Skeletal muscle cell (primary cell): ENCODE results near the gene GMPR.

ENCODE experiments used
- DNase-seq: peaks from one replicate; pipeline ENCODE4 v3.0.0-alpha.2; 2010; ENCODE audit warnings: low read depth
- H3K4me3 ChIP-seq: 2 replicates; pipeline ENCODE4 v1.5.1; 2011; ENCODE audit warnings: low read depth, mild to moderate bottlenecking, control low read depth, low read length, moderate library complexity

GMPR gene

DNA sequence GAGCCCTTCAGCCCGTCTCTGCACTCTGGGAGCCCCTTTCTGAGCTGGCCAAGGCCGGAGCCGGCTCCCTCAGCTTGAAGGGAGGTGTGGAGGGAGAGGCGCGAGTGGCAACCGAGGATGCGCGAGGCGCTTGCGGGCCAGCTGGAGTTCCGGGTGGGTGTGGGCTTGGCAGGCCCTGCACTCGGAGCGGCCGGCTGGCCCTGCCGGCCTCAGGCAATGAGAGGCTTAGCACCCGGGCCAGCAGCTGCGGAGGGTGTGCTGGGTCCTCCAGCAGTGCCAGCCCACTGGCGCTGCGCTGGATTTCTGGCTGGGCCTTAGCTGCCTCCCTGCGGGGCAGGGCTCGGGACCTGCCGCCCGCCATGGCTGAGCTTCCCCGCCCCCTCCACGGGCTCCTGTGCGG, 49.8 kb downstream of the GMPR start:
- no peak for DNase-seq
- no peak overlapping the region for H3K4me3 ChIP-seq

DNA sequence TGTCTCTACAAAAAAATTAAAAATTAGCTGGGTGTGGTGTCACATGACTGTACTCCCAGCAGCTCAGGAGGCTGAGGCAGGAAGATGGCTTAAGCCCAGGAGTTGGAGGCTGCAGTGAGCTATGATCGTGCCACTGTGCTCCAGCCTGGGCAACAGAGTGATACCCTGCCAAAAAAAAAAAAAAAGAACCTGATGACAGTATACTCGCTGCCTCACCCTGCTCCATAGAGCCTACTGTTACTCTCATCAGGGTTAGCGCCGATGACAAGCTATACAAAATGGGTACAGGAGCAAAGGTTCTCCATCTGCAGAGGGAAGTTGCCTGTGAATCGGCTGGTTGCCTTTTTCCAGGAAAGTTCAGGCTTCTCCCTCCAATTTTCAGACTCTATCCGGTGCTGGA, 53.4 kb downstream of the GMPR start:
- no peak overlapping the region for H3K4me3 ChIP-seq
- DNase-seq: no peak

- no peak overlapping the region for H3K4me3 ChIP-seq
- no peak for DNase-seq
Measured at GRCh38 chr6:16292432-16292831, 54.0 kb downstream of the GMPR start.

GRCh38 chr6:16292942-16293341, 54.6 kb downstream of the GMPR start:
- no peak overlapping the region for H3K4me3 ChIP-seq
- DNase-seq: no peak

GRCh38 chr6:16294371-16294770, 56.0 kb downstream of the GMPR start:
- no peak overlapping the region for H3K4me3 ChIP-seq
- no peak for DNase-seq

DNA sequence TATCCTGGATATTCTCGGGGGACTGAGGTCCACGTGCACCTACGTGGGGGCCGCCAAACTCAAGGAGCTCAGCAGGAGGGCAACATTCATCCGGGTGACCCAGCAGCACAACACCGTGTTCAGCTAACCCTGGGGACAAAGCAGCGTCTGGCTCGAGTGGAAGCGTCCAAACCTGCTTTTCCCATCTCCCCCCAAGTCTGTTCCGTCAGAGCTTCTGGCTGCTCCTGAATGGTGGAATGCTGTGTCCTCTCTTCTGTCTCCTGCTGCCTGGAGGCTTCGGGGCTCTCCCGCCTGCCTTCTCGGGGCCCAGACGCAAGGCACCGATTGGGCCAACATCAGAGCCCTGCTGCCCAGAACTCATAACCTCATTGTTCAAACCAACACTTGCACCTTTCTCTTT, 56.7 kb downstream of the GMPR start:
- H3K4me3 ChIP-seq: no peak overlapping the region
- no peak for DNase-seq

DNA sequence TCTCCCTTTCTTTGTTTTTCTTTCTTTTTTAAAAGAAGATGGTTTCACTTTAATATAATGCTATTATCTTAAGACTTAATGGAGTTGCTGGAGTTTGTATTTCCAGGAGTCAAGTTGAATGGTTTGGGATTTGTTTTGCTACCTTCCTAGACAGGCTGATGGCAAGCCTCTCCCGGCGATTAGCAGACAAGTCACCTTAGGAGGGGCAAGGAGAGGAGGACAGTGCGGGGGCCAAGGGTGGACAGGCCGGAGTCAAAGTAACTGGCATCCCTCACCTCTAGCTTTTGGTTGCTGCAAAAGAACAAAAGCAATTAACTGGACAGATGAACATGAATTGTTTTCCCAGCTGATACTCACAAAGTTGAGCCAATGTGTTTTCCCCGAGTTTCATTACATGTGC, 57.1 kb downstream of the GMPR start:
- no peak for DNase-seq
- H3K4me3 ChIP-seq: no peak overlapping the region

GRCh38 chr6:16296061-16296670, 57.8 kb downstream of the GMPR start:
- no peak for DNase-seq
- H3K4me3 ChIP-seq: no peak overlapping the region

- H3K4me3 ChIP-seq: no peak overlapping the region
- no peak for DNase-seq
Measured at GRCh38 chr6:16299861-16300260, 61.5 kb downstream of the GMPR start.

- no peak overlapping the region for H3K4me3 ChIP-seq
- no peak for DNase-seq
Measured at GRCh38 chr6:16301511-16301910, 63.1 kb downstream of the GMPR start.

DNA sequence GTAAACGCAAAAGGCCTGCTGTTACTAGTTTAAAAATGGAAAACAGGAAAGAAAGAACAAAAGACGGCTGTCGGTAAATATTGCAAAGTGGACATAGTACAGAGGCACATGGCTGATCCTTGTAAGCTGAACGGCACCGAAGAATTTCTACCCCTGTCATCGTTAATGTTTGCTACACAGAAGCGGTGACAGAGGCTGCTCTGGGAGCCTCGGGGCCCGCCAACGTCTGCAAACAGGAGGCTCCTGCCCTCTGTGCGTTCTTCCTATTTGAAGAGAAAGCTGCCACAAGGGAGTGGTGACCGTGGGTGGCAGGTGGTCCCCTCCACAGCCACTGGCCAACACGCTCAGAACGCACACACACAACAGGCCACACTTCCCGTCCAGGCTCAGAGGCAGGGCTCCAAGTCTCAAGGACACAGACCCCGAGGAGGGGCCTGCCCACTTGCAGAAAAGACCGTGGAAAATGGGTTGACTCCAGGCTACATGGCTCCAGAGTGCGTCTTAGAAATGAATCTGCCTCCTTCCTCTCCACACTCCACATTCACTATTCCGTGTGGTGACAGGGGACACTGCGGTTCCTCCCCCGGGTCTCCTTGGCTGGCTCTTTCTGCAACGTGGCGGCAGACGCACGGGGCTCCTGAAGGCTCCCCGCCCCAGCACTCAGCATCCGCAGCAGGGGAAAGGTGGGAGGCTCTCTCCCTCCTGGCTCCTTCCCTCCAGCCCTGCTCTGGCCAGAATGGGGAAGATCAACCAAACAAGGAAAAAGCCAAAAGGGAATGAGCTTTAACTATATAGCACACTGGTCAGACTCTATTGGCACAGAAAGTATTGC, 64.5 kb downstream of the GMPR start:
- DNase-seq: no peak
- no peak overlapping the region for H3K4me3 ChIP-seq

DNA sequence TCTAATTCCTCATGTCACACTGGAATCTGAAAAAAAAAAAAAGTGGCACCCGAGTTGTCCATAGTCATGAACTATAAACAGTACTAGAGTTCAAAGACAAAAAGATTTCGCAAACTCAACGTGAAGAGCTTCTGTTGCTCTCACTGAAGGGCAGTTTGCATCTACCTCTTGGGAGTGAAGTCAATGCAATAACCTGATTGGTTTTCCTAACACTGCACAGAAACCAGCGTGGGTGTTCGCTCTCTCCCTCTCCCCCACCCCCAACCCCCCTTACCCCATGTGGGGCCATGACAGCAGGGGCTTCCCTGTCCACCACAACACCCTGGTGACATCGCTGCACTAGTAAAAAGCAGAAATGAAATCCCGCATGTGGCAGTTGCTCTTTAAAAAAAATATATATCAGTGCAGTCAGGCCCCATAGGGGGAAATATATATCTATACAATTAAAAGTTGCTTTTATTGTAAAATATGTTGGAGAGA, 66.9 kb downstream of the GMPR start:
- no peak for DNase-seq
- no peak overlapping the region for H3K4me3 ChIP-seq

- no peak overlapping the region for H3K4me3 ChIP-seq
- no peak for DNase-seq
Measured at GRCh38 chr6:16305788-16306187, 67.4 kb downstream of the GMPR start.

DNA sequence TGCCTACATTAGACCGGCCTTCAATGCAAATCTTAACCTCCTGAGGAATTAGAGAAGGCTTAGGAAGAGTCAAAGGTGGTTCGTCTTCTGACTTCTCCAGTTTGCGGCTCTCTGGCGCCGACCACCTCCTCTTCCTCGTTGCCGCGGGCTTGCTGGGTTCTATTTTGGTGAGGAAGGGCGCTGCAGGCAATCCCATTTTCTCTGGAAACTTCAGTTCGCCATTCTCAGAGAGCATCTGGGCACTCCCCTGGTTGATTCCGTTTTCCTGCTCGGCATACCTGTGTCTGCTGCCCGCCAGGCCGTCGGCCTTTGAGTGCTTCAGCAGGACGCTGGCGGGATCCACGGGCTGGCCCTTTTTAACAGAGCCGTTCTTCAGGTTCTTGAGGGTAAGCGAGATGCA, 67.9 kb downstream of the GMPR start:
- DNase-seq: no peak
- no peak overlapping the region for H3K4me3 ChIP-seq

DNA sequence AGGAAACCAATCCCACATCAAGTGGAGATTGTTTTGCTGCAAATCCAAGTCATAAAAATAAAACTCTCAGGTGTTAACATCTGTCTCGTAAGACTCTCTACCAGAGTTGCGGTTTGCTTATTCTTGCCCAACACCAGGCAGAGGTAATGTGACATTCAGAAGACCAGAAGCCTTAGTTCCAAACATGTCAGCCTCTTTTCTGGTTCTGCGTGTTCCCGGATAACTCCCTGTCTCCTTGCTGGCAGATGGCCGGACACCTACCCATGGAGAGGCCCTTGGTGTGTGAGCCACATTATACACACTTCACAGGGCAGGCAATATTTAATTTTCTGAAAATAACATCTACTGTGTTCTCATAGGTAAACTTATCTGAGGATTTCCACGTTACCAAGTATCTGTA, 73.4 kb downstream of the GMPR start:
- DNase-seq: no peak

GRCh38 chr6:16313732-16314131, 75.3 kb downstream of the GMPR start:
- no peak for DNase-seq
- no peak overlapping the region for H3K4me3 ChIP-seq

More for the DNA sequence above, 73.4 kb downstream of the GMPR start:
- no peak overlapping the region for H3K4me3 ChIP-seq

DNA sequence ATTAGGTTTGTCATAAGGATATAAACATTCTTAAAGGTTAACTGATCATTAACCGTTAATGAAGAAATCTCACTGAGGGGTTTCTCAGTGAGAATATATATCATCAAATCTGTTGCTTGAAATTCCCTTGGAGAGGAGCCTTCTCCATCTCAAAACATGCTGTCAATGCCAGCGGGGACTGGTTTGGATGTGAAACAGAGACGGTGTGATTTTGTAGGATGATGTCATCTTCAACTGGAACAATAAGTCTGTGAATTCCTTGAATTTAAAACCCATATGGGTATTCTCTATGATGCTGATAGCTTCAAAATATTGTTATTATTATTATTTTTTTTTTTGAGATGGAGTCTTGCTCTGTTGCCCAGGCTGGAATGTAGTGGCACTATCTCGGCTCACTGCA, 75.9 kb downstream of the GMPR start:
- no peak for DNase-seq

DNA sequence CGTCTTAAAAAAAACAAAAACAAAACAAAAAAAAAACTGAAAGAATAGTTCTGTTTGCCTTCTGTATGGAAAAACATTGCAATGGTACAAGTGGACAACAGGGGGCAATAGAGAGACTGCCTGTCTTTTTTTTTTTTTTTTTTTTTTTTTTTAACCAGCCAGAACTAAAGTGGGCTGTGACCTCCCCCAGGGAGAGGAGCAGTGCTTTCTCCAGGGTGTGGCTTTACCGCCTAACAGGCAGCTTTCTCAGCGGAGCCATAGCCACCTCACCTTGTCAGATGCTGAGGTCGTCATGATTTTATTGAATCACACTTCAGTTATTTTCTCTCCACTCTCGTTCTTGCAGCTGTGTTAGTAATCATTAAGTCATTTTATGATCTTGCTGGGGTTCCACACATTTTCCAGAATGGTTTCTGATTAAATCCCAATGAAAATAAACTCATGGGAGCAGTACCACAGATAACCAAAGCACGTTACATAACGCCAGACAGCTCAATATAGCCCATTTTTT, 78.4 kb downstream of the GMPR start:
- DNase-seq: no peak
- H3K4me3 ChIP-seq: no peak overlapping the region

More for the DNA sequence above, 75.9 kb downstream of the GMPR start:
- no peak overlapping the region for H3K4me3 ChIP-seq

- no peak overlapping the region for H3K4me3 ChIP-seq
- peak; percentile 62 for DNase-seq
Measured at GRCh38 chr6:16318538-16318937, 80.2 kb downstream of the GMPR start.

GRCh38 chr6:16318953-16319720, 80.8 kb downstream of the GMPR start:
- H3K4me3 ChIP-seq: no peak overlapping the region
- no peak for DNase-seq
